ENCODE measurements around the gene METTL4.

METTL4 gene

DNA sequence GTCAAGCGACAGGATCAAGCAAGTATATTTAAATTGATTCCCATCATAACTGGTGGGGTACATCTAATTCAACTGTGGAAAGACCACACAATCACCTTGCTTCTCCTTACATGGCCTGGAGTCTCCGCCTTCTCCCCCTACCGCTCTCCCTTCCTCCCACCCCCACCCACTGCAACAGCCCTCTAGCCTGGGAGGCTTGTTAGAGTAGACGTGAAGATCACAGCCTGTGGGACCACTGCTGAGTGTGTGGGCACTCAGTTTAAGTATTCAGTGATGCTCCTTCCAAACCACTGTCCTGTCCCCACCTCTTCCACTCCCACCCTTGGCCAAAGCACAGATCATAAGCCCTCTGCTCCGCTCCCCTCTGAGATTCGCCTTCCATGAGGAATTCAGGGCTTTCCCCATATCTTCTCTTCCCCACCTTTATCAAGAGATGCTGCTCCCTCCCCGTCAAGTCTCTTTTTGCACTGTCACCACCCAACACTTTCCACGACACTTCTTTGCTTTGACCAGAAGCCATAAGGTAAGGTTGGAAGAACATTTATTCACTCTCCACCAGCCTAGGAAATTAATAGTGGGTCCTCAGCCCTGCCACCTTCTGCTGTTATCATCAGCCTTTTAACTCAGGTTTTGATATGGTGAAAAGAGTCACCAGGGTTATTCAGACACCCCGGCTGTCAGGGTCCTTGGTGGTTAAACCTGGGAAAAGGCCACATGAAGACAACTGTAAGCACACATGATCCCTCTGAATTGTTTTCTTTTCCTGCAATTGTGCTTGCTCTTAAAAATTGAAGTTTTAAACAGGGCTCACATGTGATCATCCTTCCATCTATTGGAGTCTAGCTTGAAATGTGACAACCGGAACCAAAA is 1.7 kb downstream of the METTL4 start:
- TF ChIP-seq, protein P1, sequence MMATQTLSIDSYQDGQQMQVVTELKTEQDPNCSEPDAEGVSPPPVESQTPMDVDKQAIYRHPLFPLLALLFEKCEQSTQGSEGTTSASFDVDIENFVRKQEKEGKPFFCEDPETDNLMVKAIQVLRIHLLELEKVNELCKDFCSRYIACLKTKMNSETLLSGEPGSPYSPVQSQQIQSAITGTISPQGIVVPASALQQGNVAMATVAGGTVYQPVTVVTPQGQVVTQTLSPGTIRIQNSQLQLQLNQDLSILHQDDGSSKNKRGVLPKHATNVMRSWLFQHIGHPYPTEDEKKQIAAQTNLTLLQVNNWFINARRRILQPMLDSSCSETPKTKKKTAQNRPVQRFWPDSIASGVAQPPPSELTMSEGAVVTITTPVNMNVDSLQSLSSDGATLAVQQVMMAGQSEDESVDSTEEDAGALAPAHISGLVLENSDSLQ (IDR thresholded peaks at IDR 0.05) = no peak
- no peak for TF ChIP-seq CTBP1 (IDR thresholded peaks at IDR 0.05; ENCODE audit: borderline replicate concordance)
- ChIA-PET POLR2A (no interaction called here), CTCF (no interaction called here)
- DNase-seq (ENCODE audit: extremely low spot score) = no peak

DNA sequence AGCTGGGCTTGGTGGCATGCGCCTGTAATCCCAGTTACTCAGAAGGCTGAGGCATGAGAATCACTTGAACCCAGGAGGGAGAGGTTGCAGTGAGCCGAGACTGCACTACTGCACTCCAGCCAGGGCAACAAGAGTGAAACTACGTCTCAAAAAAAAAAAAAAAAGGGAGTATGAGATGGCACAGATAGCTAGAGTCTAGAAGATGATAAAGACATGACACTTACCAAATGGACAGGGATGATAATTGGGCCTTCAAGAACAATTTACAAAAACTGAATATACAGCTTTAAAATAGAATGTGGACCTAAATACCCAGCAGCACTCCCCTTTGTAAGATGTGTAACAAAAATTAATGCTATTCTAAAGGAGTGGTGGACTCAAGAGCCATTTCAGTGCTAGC is 2.7 kb downstream of the METTL4 start:
- TF ChIP-seq LEF1 (IDR thresholded peaks at IDR 0.05; ENCODE audit: borderline replicate concordance) = no peak
- TF ChIP-seq CTBP1 (IDR thresholded peaks at IDR 0.05; ENCODE audit: borderline replicate concordance) = no peak
- no peak for TF ChIP-seq SP1 (IDR thresholded peaks at IDR 0.05)
- no peak for TF ChIP-seq ZNF384 (IDR thresholded peaks at IDR 0.05)
- TF ChIP-seq SUZ12 (IDR thresholded peaks at IDR 0.05) = no peak
- TF ChIP-seq FOXA1 (IDR thresholded peaks at IDR 0.05) = no peak
- no peak for TF ChIP-seq L3MBTL2 (conservative IDR thresholded peaks at IDR 0.05)
- TF ChIP-seq, protein P1 (IDR thresholded peaks at IDR 0.05) = no peak
- no peak for TF ChIP-seq ARNT (IDR thresholded peaks at IDR 0.05)
- TF ChIP-seq BHLHE40 (IDR thresholded peaks at IDR 0.05; ENCODE audit: borderline replicate concordance) = no peak
- no peak for TF ChIP-seq FOXK2 (IDR thresholded peaks at IDR 0.05)
- TF ChIP-seq FOXM1 (IDR thresholded peaks at IDR 0.05; ENCODE audit: borderline replicate concordance) = no peak
- TF ChIP-seq TARDBP (IDR thresholded peaks at IDR 0.05) = no peak
- no peak for TF ChIP-seq NFRKB (IDR thresholded peaks at IDR 0.05)
- TF ChIP-seq HDGF (IDR thresholded peaks at IDR 0.05; ENCODE audit: borderline replicate concordance) = no peak
- TF ChIP-seq ELF4 (IDR thresholded peaks at IDR 0.05) = no peak
- DNase-seq (ENCODE audit: extremely low spot score) = no peak
- CTCF ChIA-PET = no interaction called here
- POLR2A ChIA-PET = no interaction called here

DNA sequence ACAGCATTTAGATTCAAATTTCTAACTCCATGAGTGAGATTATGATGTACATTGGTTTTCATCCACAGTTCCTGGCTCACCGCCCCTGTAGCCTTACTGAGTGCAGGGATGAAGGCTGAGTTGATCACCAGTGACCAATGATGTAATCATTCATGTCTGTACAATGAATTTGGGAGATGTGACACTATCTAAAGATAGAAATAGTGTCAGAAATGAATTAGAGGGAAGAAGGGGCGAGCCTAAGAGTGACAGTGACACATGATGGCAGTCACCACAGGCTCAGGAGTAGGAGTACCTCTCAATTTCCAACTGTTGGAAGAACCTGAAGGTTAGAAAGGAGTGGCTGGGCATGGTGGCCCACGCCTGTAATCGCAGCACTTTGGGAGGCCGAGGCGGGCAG is 3.2 kb downstream of the METTL4 start:
- DNase-seq (ENCODE audit: extremely low spot score) = no peak
- ChIA-PET CTCF (no interaction called here), POLR2A (no interaction called here)
- TF ChIP-seq SUZ12 (IDR thresholded peaks at IDR 0.05) (no peak), FOXK2 (IDR thresholded peaks at IDR 0.05) (no peak), ZNF384 (IDR thresholded peaks at IDR 0.05) (no peak), FOXA1 (IDR thresholded peaks at IDR 0.05) (no peak), TARDBP (IDR thresholded peaks at IDR 0.05) (no peak), L3MBTL2 (conservative IDR thresholded peaks at IDR 0.05) (no peak), BHLHE40 (IDR thresholded peaks at IDR 0.05; ENCODE audit: borderline replicate concordance) (no peak), FOXM1 (IDR thresholded peaks at IDR 0.05; ENCODE audit: borderline replicate concordance) (no peak), CTBP1 (IDR thresholded peaks at IDR 0.05; ENCODE audit: borderline replicate concordance) (no peak), LEF1 (IDR thresholded peaks at IDR 0.05; ENCODE audit: borderline replicate concordance) (no peak), ARNT (IDR thresholded peaks at IDR 0.05) (no peak), NFRKB (IDR thresholded peaks at IDR 0.05) (no peak), ELF4 (IDR thresholded peaks at IDR 0.05) (no peak), HDGF (IDR thresholded peaks at IDR 0.05; ENCODE audit: borderline replicate concordance) (no peak), SP1 (IDR thresholded peaks at IDR 0.05) (no peak)
- TF ChIP-seq, protein P1 (IDR thresholded peaks at IDR 0.05) = no peak

DNA sequence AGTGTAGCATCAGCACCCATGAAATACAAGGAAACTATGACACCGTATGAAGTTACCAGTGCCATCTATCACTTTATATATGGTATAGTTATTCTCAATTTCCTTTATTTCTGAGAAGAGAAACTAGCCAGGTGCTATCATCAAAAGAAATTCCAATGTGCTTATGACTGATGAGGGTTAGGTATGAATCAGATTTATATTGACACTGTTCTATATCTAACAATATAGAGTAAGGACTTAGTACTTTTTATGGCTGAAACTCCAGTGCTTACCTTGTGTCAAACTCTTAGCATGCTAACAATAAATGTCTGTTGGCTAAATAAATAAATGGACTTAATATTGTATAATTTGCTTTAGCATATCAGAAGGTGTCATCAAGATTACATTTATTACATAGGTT is 6.9 kb downstream of the METTL4 start:
- TF ChIP-seq ELF4 (IDR thresholded peaks at IDR 0.05) (no peak), SP1 (IDR thresholded peaks at IDR 0.05) (no peak)
- TF ChIP-seq, protein P1 (IDR thresholded peaks at IDR 0.05) = no peak
- ChIA-PET CTCF (no interaction called here), POLR2A (no interaction called here)
- DNase-seq (ENCODE audit: extremely low spot score) = no peak

DNA sequence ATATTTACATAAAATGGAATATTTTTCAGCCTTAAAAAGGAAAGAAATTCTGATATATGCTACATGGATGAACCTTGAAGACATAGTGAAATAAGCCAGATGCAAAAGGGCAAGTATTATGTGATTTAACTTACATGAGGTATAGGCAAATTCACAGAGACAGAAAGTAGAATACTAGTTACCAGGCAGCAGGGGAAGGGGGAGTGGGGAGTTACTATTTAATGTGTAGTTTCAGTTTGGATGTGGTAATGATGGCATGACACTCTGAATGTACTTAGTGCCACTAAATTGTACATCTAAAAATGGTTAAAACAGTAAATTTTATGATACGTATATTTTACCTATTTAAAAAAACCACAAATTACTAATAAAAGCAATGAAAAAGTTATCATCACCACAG is 12.1 kb downstream of the METTL4 start:
- TF ChIP-seq ELF4 (IDR thresholded peaks at IDR 0.05) = no peak
- no peak for TF ChIP-seq CTBP1 (IDR thresholded peaks at IDR 0.05; ENCODE audit: borderline replicate concordance)
- no peak for TF ChIP-seq L3MBTL2 (conservative IDR thresholded peaks at IDR 0.05)
- TF ChIP-seq HDGF (IDR thresholded peaks at IDR 0.05; ENCODE audit: borderline replicate concordance) = no peak
- no peak for TF ChIP-seq SUZ12 (IDR thresholded peaks at IDR 0.05)
- TF ChIP-seq ARNT (IDR thresholded peaks at IDR 0.05) = no peak
- no peak for TF ChIP-seq FOXM1 (IDR thresholded peaks at IDR 0.05; ENCODE audit: borderline replicate concordance)
- TF ChIP-seq FOXK2 (IDR thresholded peaks at IDR 0.05) = no peak
- TF ChIP-seq SP1 (IDR thresholded peaks at IDR 0.05) = no peak
- DNase-seq (ENCODE audit: extremely low spot score) = no peak
- ChIA-PET CTCF (no interaction called here), POLR2A (no interaction called here)

DNA sequence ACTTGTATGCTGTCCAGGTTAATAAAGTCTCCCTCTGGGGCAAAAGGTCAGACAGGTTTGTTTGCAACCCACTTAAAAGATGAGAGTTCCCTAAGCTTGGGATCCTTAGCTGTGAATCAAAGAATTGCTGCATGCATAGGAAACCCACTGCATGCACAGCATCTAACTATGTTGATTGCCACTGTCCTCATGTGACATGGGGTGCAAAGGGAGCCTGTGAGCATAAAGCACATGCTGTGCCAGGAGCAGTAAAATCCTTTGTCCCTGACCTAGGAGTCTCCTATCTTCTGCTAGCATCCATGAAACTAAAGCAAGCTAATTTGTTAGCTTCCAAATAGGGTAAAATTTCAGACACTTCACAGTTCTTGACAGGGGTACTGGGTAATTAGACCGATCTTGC is 13.8 kb downstream of the METTL4 start:
- ChIA-PET POLR2A (interaction anchor here (0.7 kb wide), 1 partner anchor 14 kb away, joined by 3 read pairs; the partner anchor contains the start of genes METTL4 and NDC80), CTCF (no interaction called here)
- no peak for DNase-seq (ENCODE audit: extremely low spot score)
- TF ChIP-seq TARDBP (IDR thresholded peaks at IDR 0.05) = no peak
